Stimulated activated CD4-positive, alpha-beta T cell treated with anti-CD3 and anti-CD28 coated beads, Interleukin-12 subunit alpha, Interleukin-12 subunit beta, amount 100 ng/mL, for 48 hours (primary cell): ENCODE results near the gene POU6F2.

Experiments
- DNase-seq, 3 donors: peaks; one replicate each; pipeline ENCODE4 v3.0.0-alpha.2; 2020; ENCODE audit warnings: low read depth in 2 of 3, low spot score in 1 of 3

The POU6F2 gene

DNA sequence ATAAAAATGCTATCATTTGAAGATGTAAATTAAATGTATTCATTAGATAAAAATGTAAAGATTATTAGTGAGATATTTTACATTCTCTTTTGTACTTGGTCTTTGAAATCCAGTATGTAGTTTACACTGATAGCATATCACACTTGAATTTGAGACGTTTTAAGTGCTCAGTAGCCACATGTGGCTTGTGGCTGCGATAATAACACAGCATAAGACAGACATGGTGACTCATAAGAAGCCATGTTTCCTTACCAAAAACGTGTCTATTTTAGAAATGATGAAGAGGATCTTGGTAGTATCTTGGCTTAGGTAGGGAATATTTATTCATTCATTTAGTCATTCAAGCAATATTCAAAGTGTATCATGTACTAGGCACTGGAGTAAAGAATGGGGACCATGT is 149.3 kb downstream of the POU6F2 start:
- DNase-seq, result no peak

DNA sequence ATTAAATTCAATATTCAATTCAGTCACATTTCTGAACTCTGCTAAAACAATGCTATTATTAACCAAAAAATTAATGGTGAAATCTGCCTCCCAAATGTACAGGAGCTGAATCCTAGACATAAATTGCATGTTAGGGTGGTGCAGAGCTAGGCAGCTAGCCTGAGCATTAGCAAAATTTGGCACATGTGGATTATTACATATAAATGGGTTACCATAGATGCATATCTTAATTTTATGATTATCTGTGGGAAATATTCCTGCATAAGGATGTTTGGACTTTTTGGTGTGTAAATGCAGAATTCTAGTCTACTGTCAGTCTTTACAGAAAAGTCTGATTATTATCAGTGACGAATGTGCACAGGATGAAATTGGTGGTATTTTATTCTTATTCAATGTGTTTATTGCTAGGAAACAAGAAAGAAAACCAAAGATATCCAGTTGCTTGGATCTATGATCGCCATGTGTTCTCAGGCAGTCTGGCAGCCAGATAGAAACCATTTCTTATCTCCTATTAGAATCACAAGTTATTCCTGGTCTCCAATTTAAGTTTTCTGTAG is 150.7 kb downstream of the POU6F2 start:
- DNase-seq, result no peak

DNA sequence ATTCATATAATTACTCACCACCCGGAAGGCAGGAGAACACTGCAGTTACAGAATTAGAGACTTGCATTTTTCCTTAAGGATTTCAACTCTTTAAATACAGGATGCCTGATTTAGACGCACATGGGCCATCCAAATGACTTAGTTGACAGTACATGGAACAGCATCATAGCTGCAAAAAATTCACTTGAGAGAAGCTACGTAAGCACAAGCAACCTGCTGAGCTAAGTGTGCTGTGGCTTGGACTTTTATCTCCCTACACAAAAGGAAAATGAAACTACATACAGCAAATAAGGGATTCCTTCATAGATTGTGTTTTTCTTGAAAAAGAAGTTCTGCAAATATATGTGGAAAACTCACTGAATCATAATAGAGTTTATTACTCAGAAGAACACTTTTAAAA is 152.6 kb downstream of the POU6F2 start:
- no peak for DNase-seq

DNA sequence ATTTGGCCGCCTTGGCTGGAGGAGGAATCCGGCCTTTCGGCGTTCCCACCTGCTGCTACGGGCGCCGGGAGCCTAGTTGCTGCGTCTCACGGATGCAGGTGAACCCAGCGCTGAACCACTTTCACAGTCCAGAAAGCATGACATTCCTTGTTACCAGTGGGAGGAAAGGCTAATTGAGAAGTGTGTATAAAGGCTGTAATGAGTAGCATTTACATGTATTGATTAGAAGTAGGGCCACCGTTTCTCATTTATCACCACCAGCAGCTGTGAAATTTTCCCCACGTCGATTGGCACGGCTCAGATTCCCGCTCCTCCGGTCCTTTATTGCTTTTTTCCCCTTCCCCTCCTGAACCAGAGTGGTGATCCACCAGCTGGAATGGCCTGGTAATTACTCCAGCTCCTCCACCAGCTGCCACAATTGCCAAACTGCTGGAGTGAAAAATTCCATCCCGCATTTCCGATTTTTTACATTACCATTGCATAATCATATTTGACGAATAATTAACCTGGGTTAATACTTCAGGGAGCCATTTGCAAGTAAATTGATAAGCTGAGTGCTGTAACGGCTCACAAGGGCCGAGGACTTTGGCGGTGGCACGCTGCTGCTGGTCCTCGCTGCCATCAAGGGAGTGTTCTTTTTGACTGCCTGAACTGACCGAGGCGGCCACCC is 153.3 kb downstream of the POU6F2 start:
- no peak for DNase-seq

DNA sequence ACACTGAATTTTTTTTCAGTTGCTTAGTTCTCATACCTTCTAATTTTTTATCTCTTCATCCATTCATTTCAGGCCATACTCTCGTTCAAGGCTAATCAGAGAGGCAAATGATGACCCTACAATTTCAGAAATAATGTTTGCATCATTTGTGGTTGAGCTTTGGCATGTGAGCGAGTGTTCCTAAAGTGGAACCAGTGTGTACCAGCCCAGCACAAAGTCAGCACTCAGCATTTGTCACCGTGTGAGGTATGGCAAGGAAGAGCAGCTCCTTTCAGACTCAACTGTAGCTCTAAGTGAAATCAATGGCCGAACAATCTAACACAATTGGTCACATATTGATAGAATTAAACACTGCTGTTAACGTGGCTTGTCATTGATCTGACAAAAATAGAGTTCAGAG is 154.6 kb downstream of the POU6F2 start:
- no peak for DNase-seq

DNA sequence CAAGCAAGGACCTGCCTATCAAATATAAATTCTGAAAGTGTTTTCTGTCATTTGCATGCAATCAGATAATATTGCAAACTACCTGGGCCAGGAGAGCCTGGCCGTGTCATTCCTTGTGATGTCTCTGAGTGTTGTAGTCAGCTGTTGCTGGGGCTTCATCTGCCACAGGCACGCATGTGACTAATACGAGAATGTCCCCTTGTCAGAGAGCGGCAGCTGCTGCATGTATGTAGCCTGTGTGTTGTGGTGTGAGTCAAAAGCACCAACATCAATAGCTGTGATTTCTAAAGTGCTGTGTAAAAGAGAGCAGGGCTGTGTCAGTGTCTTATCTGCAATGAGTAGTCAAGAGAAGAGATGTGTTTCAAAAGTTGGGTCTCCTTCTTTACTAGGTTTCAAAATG is 155.4 kb downstream of the POU6F2 start:
- no peak for DNase-seq

DNA sequence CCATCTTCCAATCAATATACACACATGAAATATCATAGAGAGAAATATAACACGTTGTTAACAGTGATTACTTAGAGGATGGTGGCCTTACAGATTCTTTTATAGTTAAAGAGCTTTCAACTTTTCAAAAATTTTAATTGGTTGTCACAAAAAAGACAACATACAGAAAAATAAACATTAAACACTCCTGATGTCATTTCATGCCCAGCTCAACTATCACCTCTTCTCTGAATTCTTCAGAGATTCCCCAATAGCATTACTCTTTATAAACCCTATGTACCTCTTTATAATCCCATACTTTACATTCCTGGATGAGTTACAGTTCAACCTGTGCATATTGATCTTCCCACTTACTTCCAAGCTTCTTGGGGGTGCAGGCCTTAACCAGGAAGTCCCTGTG is 159.8 kb downstream of the POU6F2 start:
- DNase-seq, result no peak

DNA sequence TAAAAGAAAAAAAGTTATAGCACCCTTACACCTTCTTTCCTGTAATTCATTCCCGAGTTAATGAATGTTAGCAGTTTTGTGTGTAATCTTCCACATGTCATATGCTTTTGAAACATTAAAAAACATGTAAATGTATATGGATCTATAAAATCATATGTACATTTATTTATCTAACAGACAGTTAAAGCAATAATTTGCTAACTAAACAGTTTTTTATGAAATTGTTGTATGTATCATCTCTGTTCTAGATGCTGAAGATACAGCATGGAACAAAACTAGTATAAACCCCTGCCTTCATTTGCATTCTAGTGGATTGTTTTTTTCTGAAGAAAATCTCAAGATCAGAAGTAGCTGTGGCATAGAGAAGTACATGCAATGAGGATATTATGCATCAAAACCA is 165.0 kb downstream of the POU6F2 start:
- no peak for DNase-seq

DNA sequence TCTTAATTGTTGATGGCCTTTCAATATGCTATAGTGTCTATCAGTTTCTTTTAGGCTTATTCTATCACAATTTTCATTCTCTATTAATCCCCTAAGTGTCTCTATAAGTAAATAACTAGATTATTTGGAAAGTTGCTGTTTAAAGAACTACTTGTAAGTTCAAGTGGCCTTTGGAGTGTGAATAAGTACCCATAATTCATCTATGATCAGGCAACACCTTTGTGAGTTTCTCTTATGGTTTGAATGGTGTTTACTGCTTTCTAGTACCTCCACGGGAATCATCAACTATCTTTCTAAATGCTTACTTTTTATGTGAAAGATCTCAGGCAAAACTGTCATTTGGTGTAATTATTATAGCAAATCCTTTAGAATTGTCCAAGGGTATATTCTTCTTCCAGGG is 166.7 kb downstream of the POU6F2 start:
- DNase-seq, result no peak

DNA sequence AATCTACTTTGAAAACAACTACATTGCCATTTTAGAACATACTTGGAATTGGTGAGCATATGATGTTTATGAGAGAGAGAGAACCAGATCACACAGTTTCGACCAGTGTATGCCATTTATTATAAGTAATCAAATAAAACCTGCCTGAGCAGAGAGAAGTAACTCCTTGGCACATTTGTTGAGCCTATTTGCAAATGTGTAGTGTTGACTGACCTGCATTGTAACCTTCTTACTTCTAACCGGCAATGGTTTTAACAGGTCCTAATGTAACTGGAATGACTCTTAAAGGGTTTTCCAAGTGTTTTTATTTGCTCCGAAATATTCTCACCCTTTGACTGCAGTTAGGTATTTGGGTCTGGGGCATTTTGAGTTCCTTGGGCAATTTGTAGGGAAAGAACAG is 167.6 kb downstream of the POU6F2 start:
- DNase-seq, result no peak

DNA sequence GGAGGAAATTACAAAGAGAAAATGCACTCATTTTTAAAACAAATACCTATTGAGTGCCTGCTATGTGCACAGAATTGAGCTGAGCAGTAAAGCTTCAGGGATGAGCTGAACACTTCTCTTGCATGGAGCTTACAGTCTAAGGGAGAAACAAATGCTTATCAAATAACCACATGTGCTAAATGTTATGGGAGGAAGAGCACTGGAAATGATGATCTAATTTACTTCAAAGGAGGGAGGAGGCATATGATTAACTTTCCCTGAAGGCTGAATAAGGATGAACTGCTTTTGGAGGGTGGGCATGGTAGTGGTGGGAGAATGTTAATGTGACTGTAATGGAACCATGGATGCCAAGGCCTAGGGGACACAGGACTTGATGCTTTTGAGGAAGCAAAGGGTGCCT is 168.2 kb downstream of the POU6F2 start:
- no peak for DNase-seq

DNA sequence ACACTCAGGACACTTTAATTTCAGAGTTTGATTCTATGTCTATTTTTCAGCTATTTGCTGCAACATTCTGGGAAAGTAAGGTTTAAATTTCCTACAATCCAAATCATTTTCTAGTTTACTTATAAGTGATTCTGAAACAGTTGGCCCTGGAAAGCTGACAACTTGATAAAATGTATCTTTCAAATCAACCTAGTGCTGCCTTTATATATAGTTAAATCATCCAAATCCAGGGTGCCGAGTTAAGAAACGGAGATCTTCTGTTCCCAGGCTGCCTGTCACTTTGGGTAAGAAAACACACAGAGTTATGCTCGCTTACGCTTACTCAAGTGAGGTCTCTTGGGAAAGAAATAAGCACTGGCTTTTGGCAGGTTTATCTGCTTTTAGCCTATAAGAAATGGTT is 175.0 kb downstream of the POU6F2 start:
- no peak for DNase-seq

DNA sequence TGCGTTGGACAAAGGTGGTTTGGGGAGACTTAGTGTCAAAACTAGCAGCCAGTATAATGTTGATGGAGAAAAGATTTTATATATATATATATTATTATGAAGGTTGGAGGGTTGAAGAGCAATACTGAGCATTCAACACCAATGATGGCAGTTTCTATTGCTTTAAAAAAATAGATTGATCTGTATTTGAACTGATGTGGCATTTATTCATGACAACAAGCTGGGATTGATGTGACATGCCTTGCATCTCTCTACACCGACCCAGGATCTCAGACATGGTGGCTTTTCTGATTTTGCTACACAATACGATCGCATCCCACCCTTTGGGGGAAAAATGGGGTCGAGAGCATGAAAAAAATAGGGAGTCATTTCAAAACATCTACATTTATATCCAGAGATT is 175.4 kb downstream of the POU6F2 start:
- no peak for DNase-seq

DNA sequence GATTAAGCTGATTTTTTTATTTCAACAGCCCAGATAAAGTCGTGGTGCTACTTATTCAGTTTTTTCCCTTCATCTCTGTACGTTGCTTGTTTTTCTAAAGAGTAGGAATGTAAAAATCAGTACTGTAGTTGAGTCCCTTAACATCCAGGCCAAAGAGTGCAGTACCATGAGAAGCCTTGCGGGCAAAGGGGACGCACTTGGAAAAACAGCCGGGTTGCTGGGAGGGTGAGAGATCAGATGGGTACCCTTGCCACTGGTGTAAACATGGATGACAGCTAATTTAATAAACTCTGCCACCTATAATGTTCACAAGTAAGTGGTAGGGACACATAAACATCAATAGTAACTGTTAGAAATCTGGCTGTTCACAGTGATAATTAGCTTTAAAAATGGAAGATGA is 175.9 kb downstream of the POU6F2 start:
- DNase-seq, result no peak

DNA sequence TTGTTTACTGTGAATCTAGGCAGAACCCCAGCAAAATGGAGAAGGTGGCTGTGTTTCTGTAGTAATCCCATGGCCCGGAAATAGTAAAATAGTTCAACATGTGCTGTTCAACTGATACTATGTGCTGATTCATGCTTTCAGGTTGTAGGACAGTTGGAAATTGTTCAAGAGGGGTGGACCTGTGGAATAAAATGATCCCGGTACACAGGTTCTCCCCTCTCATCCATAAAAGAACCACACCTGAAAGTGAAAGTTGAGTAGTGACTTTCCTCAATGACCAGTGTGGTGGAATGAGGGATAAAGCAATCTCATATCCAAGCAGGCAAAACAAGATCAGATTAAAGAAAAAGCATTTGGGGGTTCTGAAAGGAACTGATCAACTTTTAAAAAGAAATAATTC is 177.1 kb downstream of the POU6F2 start:
- no peak for DNase-seq

DNA sequence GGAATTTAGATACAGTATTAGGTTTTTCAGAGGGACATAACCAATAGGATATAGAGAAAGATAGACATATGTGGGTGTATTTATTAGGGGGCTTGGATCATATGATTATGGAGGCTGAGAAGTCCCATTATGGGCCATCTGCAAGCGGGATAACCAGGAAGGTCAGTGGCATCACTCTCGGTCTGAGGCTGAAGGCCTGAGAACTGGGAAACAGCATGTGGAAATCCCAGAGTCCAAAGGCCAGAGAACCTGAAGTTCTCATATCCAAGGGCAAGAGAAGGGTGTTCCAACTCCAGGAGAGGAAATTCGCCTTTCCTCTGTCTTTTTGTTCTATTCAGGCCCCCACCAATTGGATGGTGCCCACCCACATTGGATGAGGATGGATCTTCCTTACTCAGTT is 180.7 kb downstream of the POU6F2 start:
- DNase-seq, result no peak

DNA sequence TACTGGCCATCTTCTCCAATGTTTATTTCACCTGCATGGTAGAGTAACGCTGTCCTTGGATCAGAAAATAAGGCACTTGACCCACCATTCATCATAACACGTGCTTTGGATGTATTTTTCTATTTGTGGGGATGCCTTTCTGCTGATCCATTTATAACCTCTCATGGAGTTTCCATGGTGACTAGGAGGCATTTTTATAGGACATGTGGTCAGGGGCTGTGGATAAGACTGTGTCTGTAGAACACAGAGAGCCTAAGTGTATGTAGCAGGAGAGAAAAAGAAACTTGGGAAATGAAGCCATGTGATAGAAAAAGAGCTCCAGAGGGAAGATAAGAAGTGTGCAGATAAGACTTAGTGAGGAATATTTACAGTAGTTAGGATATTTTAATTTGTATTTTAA is 184.2 kb downstream of the POU6F2 start:
- DNase-seq, result no peak

DNA sequence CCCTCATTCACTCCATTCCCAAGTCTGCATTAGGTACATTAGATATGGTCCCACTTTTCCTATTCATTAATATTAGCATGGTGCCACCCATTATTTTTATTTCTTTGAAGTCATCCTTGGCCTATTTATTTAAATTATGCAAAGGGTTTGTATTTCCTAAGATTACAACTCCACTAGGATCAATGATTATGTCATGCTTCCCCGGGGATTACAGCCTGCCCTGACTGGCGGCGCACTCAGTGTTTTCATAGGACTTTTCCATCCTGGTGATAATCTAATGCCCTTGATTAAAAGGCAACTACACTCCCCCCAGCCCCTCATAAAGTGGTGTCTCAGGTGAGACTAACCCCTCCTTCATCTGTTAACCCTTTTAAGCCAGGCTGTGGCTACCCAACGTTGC is 187.2 kb downstream of the POU6F2 start:
- DNase-seq, result no peak

DNA sequence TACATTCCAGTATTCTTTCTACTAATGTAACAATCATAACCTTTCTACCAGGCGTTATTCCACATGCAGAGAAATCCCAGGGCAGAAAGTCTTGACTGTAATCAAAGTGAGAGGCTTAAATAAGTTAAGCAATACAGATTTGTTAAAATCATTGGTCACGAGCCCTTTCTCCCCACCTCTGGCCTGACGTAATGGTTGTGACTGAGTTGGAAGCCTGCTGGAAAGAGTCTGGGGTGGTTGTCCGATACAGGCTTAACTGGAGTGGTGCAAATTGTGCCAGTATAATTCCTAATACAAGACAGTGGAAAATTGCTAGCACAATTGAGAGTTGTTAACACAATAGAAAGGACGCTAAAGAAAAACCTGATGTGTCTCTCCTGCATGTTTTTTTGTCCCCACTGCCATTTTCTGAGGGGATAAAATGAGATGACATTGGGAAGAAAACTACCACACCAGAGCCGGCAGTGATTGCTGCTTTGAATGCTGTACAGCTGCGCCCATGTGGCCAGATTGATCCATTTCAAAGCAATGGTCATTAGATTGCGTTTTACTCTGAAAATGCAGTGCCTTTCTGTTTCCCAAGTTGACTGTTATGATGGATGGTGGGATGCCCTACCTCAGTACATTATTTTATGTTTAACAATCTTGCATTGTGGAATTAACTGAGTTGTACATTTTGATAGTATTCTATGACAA is 190.8 kb downstream of the POU6F2 start:
- no peak for DNase-seq

DNA sequence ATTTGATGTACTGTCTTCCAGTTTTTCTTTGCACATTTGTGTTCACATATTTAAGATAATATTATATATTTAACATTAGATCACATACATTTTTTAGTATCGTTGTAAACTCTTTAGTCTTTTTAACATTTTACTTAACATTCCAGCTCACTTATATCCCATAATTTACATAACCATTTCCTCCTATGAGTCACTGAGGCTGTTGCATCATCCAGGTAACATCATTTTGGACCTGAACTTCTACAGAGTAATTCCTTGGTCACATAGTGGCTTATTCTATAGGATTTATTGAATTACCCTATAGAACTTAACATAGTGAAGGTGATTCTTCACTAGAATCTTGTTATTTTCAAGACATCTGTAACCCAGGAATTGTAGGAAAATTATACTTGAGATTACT is 194.4 kb downstream of the POU6F2 start:
- DNase-seq, result no peak

DNA sequence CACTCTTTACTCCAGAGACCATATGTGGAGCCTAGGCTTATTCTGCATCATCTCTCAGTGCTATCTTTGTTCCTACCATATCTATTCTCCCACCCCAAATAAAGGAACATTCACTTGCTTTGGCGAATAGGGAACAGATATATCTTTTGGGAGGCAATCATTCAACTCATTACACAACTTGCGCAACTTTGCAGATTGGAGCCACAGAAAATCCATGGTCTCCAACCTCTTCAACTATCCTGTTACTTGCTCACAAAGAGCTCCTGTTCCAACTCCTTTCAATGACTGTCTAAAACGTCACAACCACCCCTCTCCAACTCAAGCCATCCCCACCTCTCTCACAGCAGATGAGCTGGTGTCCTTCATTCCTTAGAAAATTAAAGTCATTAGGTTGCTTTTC is 203.7 kb downstream of the POU6F2 start:
- no peak for DNase-seq

DNA sequence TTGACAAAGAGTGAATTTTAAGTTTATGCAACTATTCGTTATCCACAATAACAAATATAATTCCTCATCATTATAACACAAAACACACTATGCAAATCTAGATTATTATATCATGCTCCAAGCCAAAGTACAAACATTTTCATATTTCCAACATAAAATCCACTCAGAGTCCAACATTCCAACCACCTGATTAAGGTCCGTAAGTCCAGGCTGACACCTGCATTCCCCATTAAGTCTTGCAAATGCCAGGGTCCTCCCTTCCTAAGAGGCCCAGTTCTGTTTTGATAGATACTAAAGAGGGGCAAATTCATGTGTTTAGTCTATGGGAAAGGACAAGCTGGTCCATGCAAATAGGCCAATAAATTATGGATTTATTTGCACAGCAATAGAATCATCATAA is 206.1 kb downstream of the POU6F2 start:
- no peak for DNase-seq

DNA sequence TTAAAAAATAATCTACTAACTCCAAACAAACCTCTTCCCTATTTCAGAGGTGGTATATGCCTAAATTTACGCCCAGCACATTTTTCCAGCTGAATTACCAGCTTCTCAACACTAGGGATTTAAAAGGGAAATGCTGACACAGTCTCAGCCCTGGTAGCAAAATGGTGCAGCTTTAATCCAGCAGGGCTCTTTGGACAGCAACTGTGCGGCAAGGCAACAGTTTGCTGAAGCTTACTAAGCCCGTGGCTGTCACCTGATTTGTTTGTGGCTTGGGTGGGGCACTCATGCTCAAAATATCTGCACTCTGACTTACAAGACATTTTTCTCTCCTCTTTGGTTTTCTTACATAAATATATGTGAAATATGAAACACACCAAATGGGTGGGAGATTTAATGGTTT is 206.7 kb downstream of the POU6F2 start:
- DNase-seq, result no peak
